NCI-H446 treated with DMSO at 0.1 percent for 48 hours (cell line): ENCODE measurements around the gene SLC14A1.

Experiments used
- DNase-seq: peaks from one replicate; lab custom pipeline; 2025; lab: John Stamatoyannopoulos, UW

SLC14A1 gene

DNA sequence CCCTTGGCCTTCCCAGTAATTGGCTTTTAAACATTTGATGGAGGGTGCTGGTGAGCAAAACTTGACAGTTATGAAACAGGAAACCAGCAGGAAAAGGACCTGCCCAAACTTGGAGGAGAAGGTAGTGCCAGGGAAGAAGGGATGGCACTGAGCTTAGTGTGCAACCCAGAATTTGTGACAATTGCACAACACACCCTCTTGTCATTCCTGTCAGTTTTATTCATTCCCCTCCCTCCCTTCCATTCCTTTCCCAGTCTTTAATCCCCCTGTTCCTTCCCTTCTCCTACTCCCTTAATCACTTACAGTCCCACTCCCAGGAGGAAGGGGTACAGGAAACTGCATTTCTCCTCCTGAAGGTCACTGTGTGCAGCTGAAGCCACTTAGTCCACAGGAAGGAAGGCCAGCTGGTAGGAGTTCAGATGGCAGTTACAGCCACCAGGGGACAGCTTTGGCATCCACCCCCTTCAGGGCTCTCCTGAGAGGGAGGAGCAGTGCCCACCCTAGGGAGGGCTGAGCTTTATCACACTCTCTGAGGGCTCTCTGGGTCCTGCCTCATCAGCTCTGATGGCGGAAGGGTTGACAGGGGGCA lies 77.5 kb downstream of the SLC14A1 start:
- DNase-seq, result no peak
